Mesothelial cell of epicardium (in vitro differentiated cells): ENCODE results near the gene ZBTB40. TPM values are rescaled to one million over a fixed set of nuclear protein-coding genes. Genes with fewer than 3 reads are reported as not detected.

Experiments
- DNase-seq, 2 experiments: peaks; one replicate each; pipeline ENCODE4 v3.0.0; 2021; ENCODE audit warnings: low spot score in 2 of 2; ENCODE audit not compliant: unreplicated experiment in 2 of 2
- H3K27ac Mint-ChIP-seq: 2 replicates; pipeline ENCODE4 v1.8.0; 2021; ENCODE audit warnings: mixed read lengths
- H3K27me3 Mint-ChIP-seq: 2 replicates; pipeline ENCODE4 v1.8.0; 2021; ENCODE audit warnings: low read depth, mixed read lengths
- H3K36me3 Mint-ChIP-seq: 2 replicates; pipeline ENCODE4 v1.8.0; 2021; ENCODE audit warnings: mixed read lengths
- H3K4me1 Mint-ChIP-seq: 2 replicates; pipeline ENCODE4 v1.8.0; 2021; ENCODE audit warnings: mixed read lengths
- H3K4me3 Mint-ChIP-seq: 2 replicates; pipeline ENCODE4 v1.8.0; 2021; ENCODE audit warnings: mild to moderate bottlenecking, moderate library complexity, mixed read lengths
- H3K9me3 Mint-ChIP-seq: 2 replicates; pipeline ENCODE4 v1.8.0; 2021; ENCODE audit warnings: mixed read lengths
- CTCF ChIP-seq: fragments of 200-600 bp; sonication (generic); IDR thresholded peaks from one replicate; pipeline ENCODE4 v1.5.0; 2021; ENCODE audit warnings: antibody characterized with exemption; ENCODE audit not compliant: unreplicated experiment
- total RNA-seq: library from RNA; stranded (reverse); gene quantifications from 3 replicates; pipeline ENCODE4 v1.2.1, GENCODE V29; 2021

The ZBTB40 gene
- total RNA-seq, 1 donor from 2014 or later = 24.8 TPM

DNA sequence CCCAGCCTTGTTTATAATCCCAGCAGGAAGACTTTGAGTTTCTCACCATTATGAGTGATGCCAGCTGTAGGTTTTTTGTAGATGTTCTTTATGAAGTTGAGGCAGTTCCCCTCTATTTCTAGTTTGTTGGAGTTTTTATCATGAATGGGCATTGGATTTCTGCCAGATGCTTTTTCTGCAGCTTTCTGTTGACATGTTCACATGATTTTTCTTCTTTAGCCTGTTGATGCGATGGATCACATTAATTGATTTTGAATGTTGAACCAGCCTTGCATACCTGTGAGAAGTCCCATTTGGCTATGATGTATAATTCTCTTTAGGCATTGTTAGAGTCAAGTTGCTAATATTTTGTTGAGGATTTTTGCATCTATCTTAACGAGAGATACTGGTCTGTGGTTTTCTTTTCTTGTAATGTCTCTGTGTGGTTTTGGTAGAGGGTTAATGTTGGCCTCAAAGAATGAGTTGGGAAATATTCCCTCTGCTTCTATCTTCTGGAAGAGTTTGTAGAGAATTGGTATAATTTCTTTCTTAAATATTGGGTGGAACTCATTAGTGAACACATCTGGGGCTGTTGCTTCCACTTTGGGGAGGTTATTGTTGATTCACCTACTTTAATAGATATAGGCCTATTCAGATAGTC is 33.2 kb downstream of the ZBTB40 start:
- peaks cover 1% of the 10 kb centered on the region for H3K4me1 Mint-ChIP-seq
- H3K4me3 Mint-ChIP-seq = no peak overlapping the region
- no peak overlapping the region for H3K27ac Mint-ChIP-seq
- TF ChIP-seq CTCF = no peak
- no peak for DNase-seq
- no peaks in the 10 kb centered on the region for H3K27me3 Mint-ChIP-seq
- peaks cover 29% of the 10 kb centered on the region for H3K9me3 Mint-ChIP-seq
- peaks cover 24% of the 10 kb centered on the region for H3K36me3 Mint-ChIP-seq

GRCh38 chr1:22485431-22485830 is 33.8 kb downstream of the ZBTB40 start:
- Mint-ChIP-seq H3K4me1 (peaks cover 1% of the 10 kb centered on the region), H3K27me3 (no peaks in the 10 kb centered on the region), H3K36me3 (peaks cover 22% of the 10 kb centered on the region), H3K4me3 (no peak overlapping the region), H3K9me3 (peaks cover 29% of the 10 kb centered on the region), H3K27ac (no peak overlapping the region)
- TF ChIP-seq CTCF = no peak
- no peak for DNase-seq

DNA sequence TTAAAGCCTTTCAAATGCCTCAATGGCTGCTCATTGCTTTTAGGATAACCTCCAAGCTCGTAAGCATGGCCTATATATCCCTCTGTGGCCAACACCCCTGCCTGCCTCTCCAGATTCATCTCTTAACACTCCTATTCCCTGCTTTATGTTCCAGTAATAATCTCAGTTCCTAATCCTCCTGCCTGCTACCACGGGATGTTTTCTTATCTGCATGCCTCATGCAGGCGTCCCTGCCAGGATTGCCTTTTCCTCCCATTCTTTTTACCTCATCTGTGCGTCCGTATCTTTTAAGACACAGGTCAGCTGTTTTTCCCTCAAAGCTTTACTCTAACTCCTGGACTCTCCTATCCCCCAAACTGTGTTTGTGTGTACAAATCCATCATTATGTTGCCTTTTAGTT is 36.1 kb downstream of the ZBTB40 start:
- Mint-ChIP-seq H3K27me3 (no peaks in the 10 kb centered on the region), H3K4me3 (no peak overlapping the region), H3K4me1 (peaks cover 1% of the 10 kb centered on the region), H3K36me3 (peaks cover 26% of the 10 kb centered on the region), H3K9me3 (peaks cover 29% of the 10 kb centered on the region), H3K27ac (no peak overlapping the region)
- no peak for TF ChIP-seq CTCF
- no peak for DNase-seq

DNA sequence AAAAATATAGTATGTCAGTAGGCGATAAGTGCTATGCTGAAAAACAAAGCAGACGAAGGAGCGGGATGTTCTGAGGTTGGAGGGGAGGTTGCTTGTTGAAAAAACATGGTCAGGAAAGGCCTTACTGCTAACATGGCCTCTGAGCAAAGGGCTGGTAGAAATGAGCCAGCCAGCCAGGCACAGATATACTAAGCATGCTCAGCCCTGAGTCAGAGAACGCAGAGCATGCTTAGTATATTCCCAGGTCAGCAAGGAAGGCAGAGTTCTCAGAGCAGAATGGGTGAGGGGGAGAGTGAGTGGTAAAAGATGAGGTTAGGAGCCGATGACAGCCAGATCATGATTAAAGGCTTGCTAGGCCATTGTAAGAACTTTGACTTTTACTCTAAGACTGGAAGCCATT is 36.7 kb downstream of the ZBTB40 start:
- peaks cover 1% of the 10 kb centered on the region for H3K4me1 Mint-ChIP-seq
- DNase-seq = no peak

DNA sequence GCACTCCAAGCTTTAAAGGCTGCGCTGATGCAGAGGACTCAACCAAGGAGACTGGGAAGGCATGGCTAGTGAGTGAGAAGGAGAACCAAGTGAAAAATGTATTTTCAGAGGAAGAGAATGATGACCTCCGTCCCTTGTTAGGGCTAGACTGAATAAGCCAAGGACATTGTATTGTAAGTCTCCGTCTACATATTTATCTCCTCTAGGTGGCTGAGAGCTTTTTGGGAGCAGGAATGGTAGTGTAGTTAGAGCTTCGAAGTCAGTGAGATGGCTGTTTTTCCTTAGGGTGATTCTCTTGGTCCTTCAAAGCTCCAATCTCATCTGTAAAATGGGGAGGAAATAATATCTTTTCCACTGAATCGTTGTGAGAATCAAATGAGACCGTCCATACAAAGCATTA is 37.6 kb downstream of the ZBTB40 start:
- H3K27me3 Mint-ChIP-seq = no peaks in the 10 kb centered on the region
- no peak for DNase-seq
- peaks cover 1% of the 10 kb centered on the region for H3K4me1 Mint-ChIP-seq
- H3K36me3 Mint-ChIP-seq = peaks cover 28% of the 10 kb centered on the region
- TF ChIP-seq CTCF = no peak
- peaks cover 21% of the 10 kb centered on the region for H3K9me3 Mint-ChIP-seq
- no peak overlapping the region for H3K4me3 Mint-ChIP-seq
- H3K27ac Mint-ChIP-seq = no peak overlapping the region

More for the DNA sequence above, 36.7 kb downstream of the ZBTB40 start:
- TF ChIP-seq CTCF = no peak
- Mint-ChIP-seq H3K36me3 (peaks cover 26% of the 10 kb centered on the region), H3K4me3 (no peak overlapping the region), H3K27ac (no peak overlapping the region), H3K9me3 (peaks cover 25% of the 10 kb centered on the region), H3K27me3 (no peaks in the 10 kb centered on the region)

DNA sequence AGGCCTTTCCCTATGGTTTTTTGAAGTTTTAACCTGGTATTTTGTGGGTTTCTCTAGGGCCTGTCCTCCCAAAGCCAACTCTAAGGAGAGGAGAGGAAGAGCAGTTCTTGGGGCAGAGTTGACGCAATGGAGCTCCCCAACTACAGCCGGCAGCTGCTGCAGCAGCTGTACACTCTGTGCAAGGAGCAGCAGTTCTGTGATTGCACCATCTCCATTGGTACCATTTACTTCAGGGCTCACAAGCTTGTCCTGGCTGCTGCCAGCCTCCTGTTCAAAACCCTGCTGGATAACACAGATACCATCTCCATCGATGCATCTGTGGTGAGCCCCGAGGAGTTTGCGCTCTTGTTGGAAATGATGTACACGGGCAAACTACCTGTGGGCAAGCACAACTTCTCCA is 38.2 kb downstream of the ZBTB40 start:
- no peak for TF ChIP-seq CTCF
- H3K36me3 Mint-ChIP-seq = peaks cover 22% of the 10 kb centered on the region
- H3K4me3 Mint-ChIP-seq = no peak overlapping the region
- no peak for DNase-seq
- peaks cover 1% of the 10 kb centered on the region for H3K4me1 Mint-ChIP-seq
- H3K9me3 Mint-ChIP-seq = peaks cover 15% of the 10 kb centered on the region
- H3K27me3 Mint-ChIP-seq = no peaks in the 10 kb centered on the region
- no peak overlapping the region for H3K27ac Mint-ChIP-seq
